H9 (cell line): ENCODE measurements around the gene TMEM14C. TPM values are rescaled to one million over a fixed set of nuclear protein-coding genes. Genes with fewer than 3 reads are reported as not detected.

Source experiments
- DNase-seq: peaks from one replicate; pipeline ENCODE4 v3.0.0-alpha.2; 2017
- H2AFZ ChIP-seq: one replicate; pipeline ENCODE4 v1.6.1; 2013; ENCODE audit warnings: mild to moderate bottlenecking, low read length, control low read depth, moderate library complexity
- H2AK5ac ChIP-seq: 2 replicates; pipeline ENCODE4 v1.6.1; 2013; ENCODE audit warnings: low read length, control low read depth, mixed read lengths; ENCODE audit not compliant: insufficient read length
- H2BK120ac ChIP-seq: one replicate; pipeline ENCODE4 v1.6.1; 2013; ENCODE audit warnings: low read depth, mild to moderate bottlenecking, low read length, control low read depth, inconsistent platforms; ENCODE audit not compliant: poor library complexity, severe bottlenecking
- H2BK12ac ChIP-seq: 2 replicates; pipeline ENCODE4 v1.6.1; 2013; ENCODE audit warnings: low read length, control low read depth, mixed read lengths, low read depth; ENCODE audit not compliant: insufficient read length
- H2BK15ac ChIP-seq: 2 replicates; pipeline ENCODE4 v1.6.1; 2013; ENCODE audit warnings: low read depth, low read length, control low read depth
- H2BK20ac ChIP-seq: one replicate; pipeline ENCODE4 v1.6.1; 2013; ENCODE audit warnings: low read depth, mild to moderate bottlenecking, low read length, control low read depth, inconsistent platforms; ENCODE audit not compliant: poor library complexity, severe bottlenecking
- H2BK5ac ChIP-seq: 2 replicates; pipeline ENCODE4 v1.6.1; 2013; ENCODE audit warnings: low read length, control low read depth, mixed read lengths; ENCODE audit not compliant: insufficient read length
- H3K14ac ChIP-seq: 2 replicates; pipeline ENCODE4 v1.6.1; 2013; ENCODE audit warnings: low read length, control low read depth; ENCODE audit not compliant: insufficient read depth
- H3K18ac ChIP-seq: 2 replicates; pipeline ENCODE4 v1.6.1; 2013; ENCODE audit warnings: low read depth, mild to moderate bottlenecking, mixed read lengths, low read length, control low read depth; ENCODE audit not compliant: insufficient read length
- H3K23ac ChIP-seq: 2 replicates; pipeline ENCODE4 v1.6.1; 2013; ENCODE audit warnings: low read length, control low read depth, mixed read lengths, low read depth; ENCODE audit not compliant: insufficient read length
- H3K23me2 ChIP-seq: 2 replicates; pipeline ENCODE4 v1.6.1; 2013; ENCODE audit warnings: low read depth, mild to moderate bottlenecking, mixed read lengths, low read length, control low read depth; ENCODE audit not compliant: insufficient read length, poor library complexity, severe bottlenecking
- H3K27ac ChIP-seq: 2 replicates; pipeline ENCODE4 v1.5.1; 2013; ENCODE audit warnings: low read length, control low read depth, mixed read lengths, low read depth; ENCODE audit not compliant: insufficient read length
- H3K27me3 ChIP-seq: 2 replicates; pipeline ENCODE4 v1.6.1; 2013; ENCODE audit warnings: low read length, control low read depth, inconsistent platforms; ENCODE audit not compliant: insufficient read depth
- H3K4ac ChIP-seq: 2 replicates; pipeline ENCODE4 v1.6.1; 2013; ENCODE audit warnings: low read depth, mild to moderate bottlenecking, control low read depth, inconsistent platforms, low read length, moderate library complexity
- H3K4me1 ChIP-seq: 2 replicates; pipeline ENCODE4 v1.6.1; 2013; ENCODE audit warnings: low read length, control low read depth, inconsistent platforms; ENCODE audit not compliant: insufficient read depth
- H3K4me2 ChIP-seq: 2 replicates; pipeline ENCODE4 v1.6.1; 2013; ENCODE audit warnings: low read length, control low read depth, mixed read lengths; ENCODE audit not compliant: insufficient read length, insufficient read depth
- H3K56ac ChIP-seq: 2 replicates; pipeline ENCODE4 v1.6.1; 2013; ENCODE audit warnings: low read depth, mild to moderate bottlenecking, mixed read lengths, low read length, control low read depth; ENCODE audit not compliant: insufficient read length
- H3K79me1 ChIP-seq: 2 replicates; pipeline ENCODE4 v1.6.1; 2013; ENCODE audit warnings: low read depth, mild to moderate bottlenecking, moderate library complexity, low read length, control low read depth, inconsistent platforms; ENCODE audit not compliant: insufficient read depth, poor library complexity, severe bottlenecking
- H3K79me2 ChIP-seq: 2 replicates; pipeline ENCODE4 v1.6.1; 2013; ENCODE audit warnings: low read length, control low read depth, inconsistent platforms; ENCODE audit not compliant: insufficient read depth
- H3K9ac ChIP-seq: 2 replicates; pipeline ENCODE4 v1.6.1; 2013; ENCODE audit warnings: low read length, control low read depth, mixed read lengths; ENCODE audit not compliant: insufficient read length; ENCODE audit errors: extremely low read depth
- H3K9me3 ChIP-seq: one replicate; pipeline ENCODE4 v1.6.1; 2013; ENCODE audit warnings: low read depth, low read length, inconsistent platforms; ENCODE audit not compliant: control insufficient read depth
- H3T11ph ChIP-seq: one replicate; pipeline ENCODE4 v1.6.1; 2013; ENCODE audit warnings: mild to moderate bottlenecking, low read length, control low read depth, inconsistent platforms
- H4K20me1 ChIP-seq: one replicate; pipeline ENCODE4 v1.6.1; 2013; ENCODE audit not compliant: control insufficient read depth, insufficient read length, insufficient read depth
- H4K5ac ChIP-seq: 2 replicates; pipeline ENCODE4 v1.6.1; 2013; ENCODE audit warnings: low read depth, mild to moderate bottlenecking, mixed read lengths, low read length, control low read depth; ENCODE audit not compliant: insufficient read length
- H4K8ac ChIP-seq: replicated peaks from 2 replicates; pipeline ENCODE4 v1.6.1; 2013; ENCODE audit warnings: low read length, control low read depth, mixed read lengths, low read depth; ENCODE audit not compliant: insufficient read length
- H4K91ac ChIP-seq: 2 replicates; pipeline ENCODE4 v1.6.1; 2013; ENCODE audit warnings: low read depth, mild to moderate bottlenecking, moderate library complexity, mixed read lengths, low read length, control low read depth; ENCODE audit not compliant: insufficient read length
- H3K27ac Mint-ChIP-seq, 3 experiments: 2 replicates in 2 of 3; 3 replicates in 1 of 3; pipeline ENCODE4 v1.8.0; 2020 to 2021; ENCODE audit warnings: mixed read lengths in 3 of 3, mild to moderate bottlenecking in 1 of 3, moderate library complexity in 1 of 3
- H3K27me3 Mint-ChIP-seq: 2 replicates; pipeline ENCODE4 v1.8.0; 2021; ENCODE audit warnings: low read depth, mild to moderate bottlenecking, moderate library complexity, mixed read lengths
- H3K36me3 Mint-ChIP-seq, 3 experiments: 2 replicates in 2 of 3; 3 replicates in 1 of 3; pipeline ENCODE4 v1.8.0; 2020 to 2021; ENCODE audit warnings: low read depth in 3 of 3, mixed read lengths in 3 of 3; ENCODE audit not compliant: insufficient read depth in 1 of 3
- H3K4me1 Mint-ChIP-seq, 2 experiments: 2 replicates each; pipeline ENCODE4 v1.8.0; 2020; ENCODE audit warnings: mixed read lengths in 2 of 2
- H3K4me3 Mint-ChIP-seq, 2 experiments: 2 replicates in 1 of 2; 3 replicates in 1 of 2; pipeline ENCODE4 v1.8.0; 2020 to 2021; ENCODE audit warnings: mild to moderate bottlenecking in 2 of 2, mixed read lengths in 2 of 2, moderate library complexity in 1 of 2
- H3K9me3 Mint-ChIP-seq, 2 experiments: 2 replicates in 1 of 2; 3 replicates in 1 of 2; pipeline ENCODE4 v1.8.0; 2020; ENCODE audit warnings: mild to moderate bottlenecking in 2 of 2, mixed read lengths in 2 of 2, moderate library complexity in 1 of 2
- CTCF ChIP-seq: fragments of 200-600 bp; sonication (generic); conservative IDR thresholded peaks from 3 replicates; pipeline ENCODE4 v1.8.0; 2021; ENCODE audit warnings: antibody characterized with exemption, mild to moderate bottlenecking
- WGBS: extraction: QIAGEN DNeasy Blood & Tissue Kit; methylation state at CpG from one replicate; pipeline ENCODE4 v1.1.7; 2013; ENCODE audit warnings: missing lambda C conversion rate, low lambda C conversion rate, mixed read lengths; ENCODE audit not compliant: insufficient read length; ENCODE audit errors: extremely low coverage; 5-methylcytosine and 5-hydroxymethylcytosine counted together
- total RNA-seq: library from RNA; stranded (reverse); gene quantifications from 2 replicates; pipeline ENCODE4 v1.2.1, GENCODE V29; 2021

Gene TMEM14C
- total RNA-seq, 1 experiment from 2014 or later = 94.4 TPM

- DNase-seq = peak; percentile 99
- no peak within 1 kb of the TSS for H4K8ac ChIP-seq
- H3K27me3 Mint-ChIP-seq = no peaks in the 10 kb centered on the region
- H2BK120ac ChIP-seq = no peak within 1 kb of the TSS
- H4K91ac ChIP-seq = no peak within 1 kb of the TSS
- H3K23ac ChIP-seq = no peak within 1 kb of the TSS
- H3K4me3 Mint-ChIP-seq = peak within 1 kb of the TSS; percentile 94 to 97
- H3K4me1 ChIP-seq = peaks cover 4% of the 10 kb centered on the region
- H3K27ac Mint-ChIP-seq = peak within 1 kb of the TSS; percentile 92 to 98 (median 97)
- H4K20me1 ChIP-seq = no peaks in the 10 kb centered on the region
- peaks cover 23 to 33% of the 10 kb centered on the region in 2 experiments for H3K4me1 Mint-ChIP-seq
- H2BK12ac ChIP-seq = no peak within 1 kb of the TSS
- no peaks in the 10 kb centered on the region for H3K9me3 ChIP-seq
- H3K56ac ChIP-seq = no peak within 1 kb of the TSS
- no peak within 1 kb of the TSS for H2AK5ac ChIP-seq
- peak within 1 kb of the TSS; percentile 69 for H3K4me2 ChIP-seq
- no peak within 1 kb of the TSS for H3T11ph ChIP-seq
- no peak within 1 kb of the TSS for H2AFZ ChIP-seq
- TF ChIP-seq CTCF = no peak
- no peak within 1 kb of the TSS; the same call in 1 of the 2 replicates for H3K4ac ChIP-seq
- H3K79me2 ChIP-seq = peaks cover 18% of the 10 kb centered on the region; the same call in 1 of the 2 replicates
- H3K27me3 ChIP-seq = no peaks in the 10 kb centered on the region
- no peak within 1 kb of the TSS for H2BK15ac ChIP-seq
- no peak within 1 kb of the TSS for H2BK20ac ChIP-seq
- H3K14ac ChIP-seq = peak within 1 kb of the TSS; percentile 69; the same call in 1 of the 2 replicates
- H3K36me3 Mint-ChIP-seq = peaks cover 9 to 37% (median 33%) of the 10 kb centered on the region in 3 experiments; a peak in 6 of 7 replicates
- H2BK5ac ChIP-seq = no peak within 1 kb of the TSS
- peak within 1 kb of the TSS; percentile 53 for H3K18ac ChIP-seq
- H3K9me3 Mint-ChIP-seq = no peaks in the 10 kb centered on the region
- H3K27ac ChIP-seq = no peak within 1 kb of the TSS
- peaks cover 3% of the 10 kb centered on the region for H3K23me2 ChIP-seq
- no peak within 1 kb of the TSS for H4K5ac ChIP-seq
- peaks cover 5% of the 10 kb centered on the region for H3K79me1 ChIP-seq
- no CpG with 5 or more reads among the region's 52 CpGs for WGBS
- peak within 1 kb of the TSS; percentile 94 for H3K9ac ChIP-seq
Observed at GRCh38 chr6:10747251-10747972, 24.5 kb downstream of the TMEM14C start, which contains the start of gene TMEM14B. TSS of gene TMEM14B (plus strand) at chr6:10747805. CDS start at chr6:10749246, 1,441 bp downstream.
